Activated naive CD8-positive, alpha-beta T cell treated with anti-CD3 and anti-CD28 coated beads, Interleukin-2, amount 10 ng/mL, durations not matched to agents 7 days and 5 days (primary cell): ENCODE measurements around the gene SLC34A1. TPM values are rescaled to one million over a fixed set of nuclear protein-coding genes. Genes with fewer than 3 reads are reported as not detected.

Source experiments
- ATAC-seq: fragments of 150-1000 bp; cut with Tn5 transposase; one replicate; pipeline ENCODE4 v1.10.0; 2021; ENCODE audit warnings: low read depth, moderate library complexity
- POLR2A ChIA-PET: fragments of 350-600 bp; sonication (Branson Sonifier 250); formaldehyde crosslinking; loops from one replicate; lab custom pipeline; 2021; ENCODE audit warnings: antibody characterized with exemption; lab: Charles Lee
- DNase-seq: peaks from one replicate; pipeline ENCODE4 v3.0.0; 2021
- H3K27ac Mint-ChIP-seq: one replicate; pipeline ENCODE4 v1.8.0; 2022; ENCODE audit warnings: mild to moderate bottlenecking, mixed read lengths
- H3K27me3 Mint-ChIP-seq: one replicate; pipeline ENCODE4 v1.8.0; 2022; ENCODE audit warnings: mild to moderate bottlenecking, moderate library complexity, mixed read lengths
- H3K36me3 Mint-ChIP-seq: one replicate; pipeline ENCODE4 v1.8.0; 2021; ENCODE audit warnings: mild to moderate bottlenecking, mixed read lengths
- H3K4me1 Mint-ChIP-seq: one replicate; pipeline ENCODE4 v1.8.0; 2021; ENCODE audit warnings: mixed read lengths
- H3K4me3 Mint-ChIP-seq: one replicate; pipeline ENCODE4 v1.8.0; 2022; ENCODE audit warnings: mild to moderate bottlenecking, moderate library complexity, mixed read lengths
- H3K9me3 Mint-ChIP-seq: one replicate; pipeline ENCODE4 v1.8.0; 2021; ENCODE audit warnings: mixed read lengths
- total RNA-seq, 2 experiments: library from RNA; stranded (reverse); gene quantifications; one replicate each; pipeline ENCODE4 v1.2.3, GENCODE V29; 2021

The SLC34A1 gene
- total RNA-seq, 2 experiments from 2014 or later: 1.9 to 2.1 TPM

DNA sequence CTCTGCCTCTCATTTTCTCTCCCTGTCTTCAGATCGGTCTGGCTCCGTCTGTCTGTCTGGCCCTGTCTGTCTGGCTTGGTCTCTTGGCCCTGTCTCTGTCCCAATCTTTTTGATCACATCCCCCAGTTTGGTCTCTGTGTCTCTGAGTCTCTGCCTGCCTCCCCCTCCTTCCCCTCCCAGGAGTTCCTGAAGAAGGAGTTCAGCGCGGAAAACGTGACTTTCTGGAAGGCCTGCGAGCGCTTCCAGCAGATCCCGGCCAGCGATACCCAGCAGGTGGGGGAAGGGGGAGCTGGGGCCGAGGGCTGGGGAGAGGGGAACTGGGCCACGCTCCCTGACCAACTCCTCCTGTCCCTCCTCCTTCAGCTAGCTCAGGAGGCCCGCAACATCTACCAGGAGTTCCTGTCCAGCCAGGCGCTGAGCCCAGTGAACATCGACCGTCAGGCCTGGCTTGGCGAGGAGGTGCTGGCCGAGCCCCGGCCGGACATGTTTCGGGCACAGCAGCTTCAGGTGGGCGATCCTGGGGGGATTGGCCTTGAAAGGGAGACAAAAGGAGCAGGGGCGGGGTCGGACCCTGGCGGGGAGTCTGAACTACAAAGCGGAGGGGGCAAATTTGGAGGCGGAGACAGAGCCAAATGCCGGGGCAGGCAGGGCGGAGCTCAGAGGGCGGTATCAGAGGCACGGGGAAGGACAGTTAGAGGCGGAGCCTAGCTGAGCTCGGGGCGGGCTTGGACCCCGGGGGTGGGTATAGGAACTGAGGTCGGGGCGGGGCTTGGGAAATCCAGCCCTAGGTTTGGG, 17.5 kb upstream of the SLC34A1 start:
- DNase-seq (no peak), ATAC-seq (no peak)
- peaks cover 43% of the 10 kb centered on the region for H3K4me1 Mint-ChIP-seq
- peaks cover 26% of the 10 kb centered on the region for H3K36me3 Mint-ChIP-seq
- no peaks in the 10 kb centered on the region for H3K9me3 Mint-ChIP-seq
- POLR2A ChIA-PET: interaction anchor here (1.0 to 1.5 kb wide), 2 partner anchors 12 to 47 kb away, joined by 3 read pairs; no protein-coding TSS in a partner anchor
- H3K27me3 Mint-ChIP-seq: no peaks in the 10 kb centered on the region
- H3K4me3 Mint-ChIP-seq: no peak overlapping the region
- no peak overlapping the region for H3K27ac Mint-ChIP-seq

DNA sequence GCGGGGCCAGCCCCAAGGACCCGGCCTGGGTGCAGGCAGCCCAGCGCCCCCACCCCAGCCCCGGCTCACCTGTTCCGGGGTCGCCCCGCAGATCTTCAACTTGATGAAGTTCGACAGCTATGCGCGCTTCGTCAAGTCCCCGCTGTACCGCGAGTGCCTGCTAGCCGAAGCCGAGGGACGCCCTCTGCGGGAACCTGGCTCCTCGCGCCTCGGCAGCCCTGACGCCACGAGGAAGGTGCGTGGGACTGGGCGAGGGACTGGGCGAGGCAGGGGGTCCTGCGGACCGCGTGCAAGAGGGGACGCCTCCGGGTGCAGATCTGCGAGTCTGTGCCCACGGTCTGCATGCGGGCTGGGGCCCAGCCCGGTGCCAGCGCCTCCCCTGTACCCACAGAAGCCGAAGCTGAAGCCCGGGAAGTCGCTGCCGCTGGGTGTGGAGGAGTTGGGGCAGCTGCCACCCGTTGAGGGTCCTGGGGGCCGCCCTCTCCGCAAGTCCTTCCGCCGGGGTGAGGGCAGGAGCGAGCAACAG, 16.8 kb upstream of the SLC34A1 start:
- POLR2A ChIA-PET: interaction anchor here (1.0 to 1.5 kb wide), 2 partner anchors 11 to 48 kb away, joined by 3 read pairs; no protein-coding TSS in a partner anchor
- H3K27ac Mint-ChIP-seq: no peak overlapping the region
- peaks cover 41% of the 10 kb centered on the region for H3K4me1 Mint-ChIP-seq
- no peak for ATAC-seq
- DNase-seq: no peak
- no peaks in the 10 kb centered on the region for H3K27me3 Mint-ChIP-seq
- no peak overlapping the region for H3K4me3 Mint-ChIP-seq
- H3K9me3 Mint-ChIP-seq: no peaks in the 10 kb centered on the region
- H3K36me3 Mint-ChIP-seq: peaks cover 26% of the 10 kb centered on the region

DNA sequence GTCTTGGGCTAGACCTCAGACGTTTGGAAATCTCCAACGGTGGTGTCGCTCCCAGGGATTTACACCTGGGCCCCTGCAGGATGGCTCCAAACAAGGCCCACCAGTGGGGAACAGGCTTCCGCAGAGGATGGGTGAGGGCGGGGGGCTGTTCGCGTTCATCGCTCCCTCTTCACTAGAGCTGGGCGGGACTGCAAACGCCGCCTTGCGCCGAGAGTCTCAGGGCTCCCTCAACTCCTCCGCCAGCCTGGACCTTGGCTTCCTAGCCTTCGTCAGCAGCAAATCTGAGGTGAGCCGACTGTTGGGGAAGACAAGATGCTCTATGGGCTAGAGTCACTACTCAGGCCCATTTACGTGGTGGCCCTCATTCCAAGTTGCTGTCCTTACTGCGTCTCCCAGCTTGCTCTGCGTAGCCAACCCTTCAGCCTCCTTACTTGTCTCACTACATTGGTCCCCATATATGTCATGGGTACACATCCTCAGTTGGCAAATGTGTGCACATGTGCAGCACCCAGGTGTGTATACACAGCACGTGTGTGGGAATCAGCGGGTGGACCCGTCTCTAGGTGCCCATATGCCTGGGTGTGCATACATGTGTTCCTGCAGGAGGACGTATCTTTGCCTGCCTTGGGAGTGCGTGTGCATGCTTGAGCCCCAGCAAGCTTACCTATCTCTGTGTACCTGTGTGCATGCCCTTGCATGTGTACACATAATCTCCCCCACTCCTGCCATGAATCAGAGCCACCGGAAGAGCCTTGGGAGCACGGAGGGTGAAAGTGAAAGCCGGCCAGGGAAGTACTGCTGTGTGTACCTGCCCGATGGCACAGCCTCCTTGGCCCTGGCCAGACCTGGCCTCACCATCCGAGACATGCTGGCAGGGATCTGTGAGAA, 16.0 kb upstream of the SLC34A1 start:
- Mint-ChIP-seq H3K4me3 (no peak overlapping the region), H3K27ac (peak overlapping the region; percentile 62), H3K4me1 (peaks cover 44% of the 10 kb centered on the region), H3K27me3 (no peaks in the 10 kb centered on the region), H3K9me3 (no peaks in the 10 kb centered on the region), H3K36me3 (peaks cover 26% of the 10 kb centered on the region)
- DNase-seq (no peak), ATAC-seq (no peak)
- POLR2A ChIA-PET: interaction anchor here (0.5 to 1.5 kb wide), 4 partner anchors 11 to 115 kb away, joined by 3 to 5 read pairs (median 4); partner anchors contain the start of gene LMAN2

DNA sequence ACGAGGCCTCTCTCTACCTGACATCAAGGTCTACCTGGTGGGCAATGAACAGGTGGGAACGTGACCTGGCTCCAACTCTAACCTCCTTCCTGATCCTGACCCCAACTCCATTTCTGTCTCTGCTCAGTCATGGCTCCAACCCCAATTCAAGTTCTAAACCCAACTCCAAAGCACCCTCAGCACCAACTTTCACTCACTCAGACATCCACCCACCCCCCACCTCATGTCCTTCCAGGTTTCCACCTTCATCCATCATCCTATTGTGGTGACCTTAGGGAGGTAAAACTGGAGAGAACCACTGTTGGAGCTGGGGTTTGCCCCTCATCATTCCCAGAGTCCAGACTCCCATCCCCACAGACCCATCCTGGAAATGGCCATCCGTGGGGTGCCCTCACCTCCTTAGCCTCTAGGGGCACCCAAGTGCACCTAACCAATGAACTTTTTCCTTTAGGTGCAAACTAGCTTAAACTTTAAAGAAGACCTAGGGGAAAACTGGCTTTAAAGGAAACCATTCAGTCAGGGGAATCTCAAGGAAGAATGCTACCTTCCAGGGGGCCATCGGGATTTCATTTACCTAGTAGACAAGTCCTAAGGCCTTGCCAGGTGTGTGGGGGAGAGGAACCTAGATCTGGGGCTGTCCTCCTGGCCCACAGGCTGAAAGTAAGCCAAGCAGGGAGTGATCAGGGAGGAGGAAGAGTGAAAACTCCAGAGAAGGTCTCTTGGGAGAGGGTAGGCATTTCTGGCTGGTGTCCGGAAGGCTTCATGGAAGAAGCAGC, 15.2 kb upstream of the SLC34A1 start:
- peak overlapping the region; percentile 67 for H3K27ac Mint-ChIP-seq
- POLR2A ChIA-PET: interaction anchor here (0.7 to 1.3 kb wide), 3 partner anchors 10 to 57 kb away, joined by 3 to 5 read pairs (median 4); partner anchors contain the start of gene LMAN2
- no peaks in the 10 kb centered on the region for H3K27me3 Mint-ChIP-seq
- H3K9me3 Mint-ChIP-seq: no peaks in the 10 kb centered on the region
- peaks cover 30% of the 10 kb centered on the region for H3K36me3 Mint-ChIP-seq
- H3K4me1 Mint-ChIP-seq: peaks cover 45% of the 10 kb centered on the region
- ATAC-seq (no peak), DNase-seq (no peak)
- no peak overlapping the region for H3K4me3 Mint-ChIP-seq

DNA sequence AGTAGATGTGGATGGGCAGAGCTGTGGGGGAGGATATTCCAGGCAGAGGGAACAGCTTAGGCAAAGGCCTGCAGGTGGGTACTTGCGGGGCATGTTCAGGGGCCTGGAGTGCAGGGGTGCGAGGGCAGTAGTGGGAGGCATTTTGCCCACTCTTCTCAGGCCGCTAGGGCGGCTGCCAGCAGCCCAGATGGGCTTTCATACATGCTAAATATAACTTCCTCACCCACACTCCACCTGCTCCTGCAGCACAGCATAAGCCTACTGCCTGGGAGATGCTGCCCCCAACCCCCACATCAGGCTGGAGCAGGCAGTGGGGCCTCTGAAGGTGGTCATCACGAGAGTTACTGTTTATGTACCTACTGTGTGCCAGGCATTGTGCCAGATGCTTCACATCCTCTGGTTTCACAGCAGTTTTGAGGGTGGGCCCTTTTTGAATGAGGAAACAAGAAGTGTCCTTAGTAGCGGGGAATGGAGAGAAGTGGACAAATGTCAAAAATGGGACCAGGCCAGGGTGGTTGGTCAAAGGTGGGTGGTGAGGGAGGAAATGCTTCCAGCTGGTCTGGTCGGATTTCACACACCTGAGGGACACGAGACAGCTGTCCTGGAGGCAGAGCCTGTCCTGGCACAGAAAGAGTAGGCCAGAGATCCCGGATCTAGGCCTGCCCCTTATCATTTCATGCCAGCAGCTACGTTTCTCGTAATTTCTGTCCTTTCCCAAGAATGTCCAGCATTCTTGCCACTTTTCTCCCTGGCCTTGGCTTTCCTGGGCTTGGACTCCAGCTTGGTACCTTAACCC, 14.4 kb upstream of the SLC34A1 start:
- H3K27me3 Mint-ChIP-seq: no peaks in the 10 kb centered on the region
- H3K9me3 Mint-ChIP-seq: no peaks in the 10 kb centered on the region
- ATAC-seq: no peak
- H3K4me3 Mint-ChIP-seq: no peak overlapping the region
- H3K36me3 Mint-ChIP-seq: peaks cover 36% of the 10 kb centered on the region
- H3K4me1 Mint-ChIP-seq: peaks cover 41% of the 10 kb centered on the region
- peak overlapping the region; percentile 67 for H3K27ac Mint-ChIP-seq
- POLR2A ChIA-PET: interaction anchor here (0.7 to 3.4 kb wide), 13 partner anchors 9 to 102 kb away, joined by 3 to 24 read pairs (median 5); partner anchors contain the start of genes LMAN2, MXD3, PRELID1 and PRR7
- DNase-seq: no peak

DNA sequence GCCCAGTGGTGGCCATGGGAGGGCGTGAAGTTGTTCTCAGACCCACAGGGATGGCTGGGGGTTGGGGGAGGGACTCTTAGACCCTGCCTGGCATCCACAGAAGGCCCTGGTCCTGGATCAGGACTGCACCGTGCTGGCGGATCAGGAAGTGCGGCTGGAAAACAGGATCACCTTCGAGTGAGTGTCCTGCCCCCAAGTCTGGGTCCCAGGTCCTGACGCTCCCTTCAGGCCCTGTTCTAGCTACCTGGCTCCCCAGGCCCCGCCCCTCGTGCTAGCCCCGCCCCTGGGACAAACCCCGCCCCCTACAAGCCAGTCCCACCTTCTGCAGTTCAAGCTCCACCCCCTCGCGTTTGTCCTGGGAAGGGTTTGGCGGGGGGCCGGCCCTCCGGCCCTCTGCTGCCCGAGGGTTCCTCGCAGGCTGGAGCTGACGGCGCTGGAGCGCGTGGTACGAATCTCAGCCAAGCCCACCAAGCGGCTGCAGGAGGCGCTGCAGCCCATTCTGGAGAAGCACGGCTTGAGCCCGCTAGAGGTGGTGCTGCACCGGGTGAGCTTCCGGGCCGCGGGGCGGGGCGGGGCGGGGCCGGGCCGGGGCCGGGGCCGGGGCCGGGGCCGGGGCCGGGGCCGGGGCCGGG, 13.6 kb upstream of the SLC34A1 start:
- ATAC-seq (peak; percentile 84), DNase-seq (peak; percentile 79)
- Mint-ChIP-seq H3K4me3 (peak overlapping the region; percentile 61), H3K36me3 (peaks cover 40% of the 10 kb centered on the region), H3K27ac (no peak overlapping the region), H3K9me3 (no peaks in the 10 kb centered on the region), H3K27me3 (no peaks in the 10 kb centered on the region), H3K4me1 (peaks cover 41% of the 10 kb centered on the region)
- POLR2A ChIA-PET: interaction anchor here (0.8 to 3.4 kb wide), 13 partner anchors 9 to 101 kb away, joined by 3 to 24 read pairs (median 4); partner anchors contain the start of genes GRK6, LMAN2, MXD3 and PRELID1

DNA sequence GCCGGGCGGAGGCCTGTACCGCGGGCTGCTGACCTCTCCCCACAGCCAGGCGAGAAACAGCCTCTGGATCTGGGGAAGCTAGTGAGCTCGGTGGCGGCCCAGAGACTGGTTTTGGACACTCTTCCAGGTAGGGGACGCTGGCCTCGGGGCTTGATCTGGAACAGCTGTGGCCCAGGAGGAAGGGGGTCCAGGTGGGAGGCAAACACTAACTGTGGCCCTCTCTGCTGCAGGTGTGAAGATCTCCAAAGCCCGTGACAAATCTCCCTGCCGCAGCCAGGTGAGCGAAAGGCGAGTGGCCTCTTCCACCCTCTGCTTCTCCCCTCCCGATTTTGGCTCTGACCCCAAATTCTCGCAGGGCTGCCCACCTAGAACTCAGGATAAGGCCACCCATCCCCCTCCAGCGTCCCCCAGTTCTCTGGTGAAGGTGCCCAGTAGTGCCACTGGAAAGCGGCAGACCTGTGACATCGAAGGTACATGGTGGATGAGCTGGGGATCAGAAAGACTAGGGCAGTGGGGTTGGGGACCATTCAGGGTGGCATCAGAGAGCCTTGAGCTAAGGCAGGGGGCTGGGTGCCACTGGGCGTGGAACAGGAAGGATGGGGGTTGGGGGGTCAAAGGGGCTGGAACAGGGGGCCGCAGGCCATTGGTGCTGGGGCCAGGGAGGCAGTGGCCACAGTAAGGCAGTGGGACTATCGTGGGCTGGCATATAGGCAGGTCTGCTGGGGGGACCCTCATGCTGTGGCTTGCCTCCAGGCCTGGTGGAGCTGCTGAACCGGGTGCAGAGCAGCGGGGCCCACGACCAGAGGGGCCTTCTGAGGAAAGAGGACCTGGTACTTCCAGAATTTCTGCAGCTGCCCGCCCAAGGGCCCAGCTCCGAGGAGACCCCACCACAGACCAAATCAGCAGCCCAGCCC, 12.9 kb upstream of the SLC34A1 start:
- Mint-ChIP-seq H3K4me3 (peak overlapping the region; percentile 84), H3K9me3 (no peaks in the 10 kb centered on the region), H3K36me3 (peaks cover 39% of the 10 kb centered on the region), H3K27ac (peak overlapping the region; percentile 92), H3K4me1 (peaks cover 40% of the 10 kb centered on the region), H3K27me3 (no peaks in the 10 kb centered on the region)
- POLR2A ChIA-PET: interaction anchor here (0.5 to 3.4 kb wide), 26 partner anchors 10 to 812 kb away, joined by 3 to 24 read pairs (median 4); partner anchors contain the start of genes GRK6, LMAN2, MXD3 and PDLIM7
- ATAC-seq (no peak), DNase-seq (no peak)

DNA sequence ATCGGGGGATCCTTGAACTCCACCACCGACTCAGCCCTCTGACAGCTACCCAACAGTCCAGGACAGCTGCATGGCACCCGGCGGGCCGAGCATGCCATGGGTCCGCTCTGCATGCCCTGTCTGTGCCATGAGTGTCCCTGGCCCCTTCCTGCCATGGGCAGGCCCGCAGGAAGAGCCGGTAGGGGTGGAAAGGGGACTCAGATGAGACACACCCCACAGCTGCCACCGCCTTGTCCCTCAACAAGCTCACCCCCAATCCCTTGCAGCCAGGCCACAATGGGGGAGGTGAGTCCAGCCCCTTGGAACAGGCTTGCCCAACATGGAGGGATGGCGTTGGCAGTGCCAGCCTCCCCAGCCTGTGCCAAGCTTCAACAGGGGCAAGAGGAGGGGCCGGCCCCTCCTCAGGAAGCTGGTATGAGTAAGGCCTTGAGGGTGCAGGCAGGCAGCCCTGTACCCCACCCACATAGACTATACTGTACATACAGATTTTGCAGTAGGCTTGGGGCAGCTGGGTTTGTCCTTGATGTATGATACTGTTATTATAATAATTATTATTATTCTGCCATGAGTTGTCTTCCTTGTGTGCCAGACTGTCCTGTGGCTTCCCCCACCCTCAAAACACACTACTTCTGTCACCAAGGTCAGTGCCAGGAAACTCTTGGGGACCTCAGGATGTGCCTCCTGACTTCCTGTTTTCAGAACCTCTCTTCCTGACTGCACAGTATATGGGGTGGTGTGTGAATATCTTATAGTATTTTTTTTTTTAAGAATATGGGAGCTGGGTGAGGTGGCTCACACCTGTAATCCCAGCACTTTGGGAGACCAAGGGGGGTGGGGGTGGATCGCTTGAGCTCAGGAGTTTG, 12.0 kb upstream of the SLC34A1 start:
- peak; percentile 48 for DNase-seq
- H3K27me3 Mint-ChIP-seq: no peaks in the 10 kb centered on the region
- peaks cover 39% of the 10 kb centered on the region for H3K4me1 Mint-ChIP-seq
- no peaks in the 10 kb centered on the region for H3K9me3 Mint-ChIP-seq
- H3K36me3 Mint-ChIP-seq: peaks cover 36% of the 10 kb centered on the region
- H3K4me3 Mint-ChIP-seq: peak overlapping the region; percentile 84
- peak overlapping the region; percentile 92 for H3K27ac Mint-ChIP-seq
- ATAC-seq: peak; percentile 20
- POLR2A ChIA-PET: interaction anchor here (0.5 to 3.4 kb wide), 17 partner anchors 8 to 258 kb away, joined by 3 to 24 read pairs (median 5); partner anchors contain the start of genes GRK6, LMAN2, PDLIM7 and PRELID1

DNA sequence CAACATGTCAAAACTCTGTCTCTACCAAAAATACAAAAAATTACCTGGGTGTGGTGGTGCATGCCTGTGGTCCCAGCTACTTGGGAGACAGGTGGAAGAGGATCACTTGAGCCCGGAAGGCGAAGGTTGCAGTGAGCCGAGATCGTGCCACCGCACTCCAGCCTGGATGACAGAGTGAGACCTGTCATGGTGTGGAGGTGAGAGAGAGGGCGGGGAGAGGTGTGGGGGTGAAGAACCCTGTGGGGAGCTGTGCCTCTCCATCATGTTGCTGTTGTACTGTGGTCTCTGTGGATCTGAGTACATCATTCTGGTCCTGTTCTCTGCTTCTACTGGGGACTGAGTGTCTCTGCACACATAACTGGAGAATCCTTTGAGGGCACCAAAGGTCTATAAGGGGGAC, 11.3 kb upstream of the SLC34A1 start:
- H3K4me3 Mint-ChIP-seq: peak overlapping the region; percentile 84
- peak; percentile 35 for ATAC-seq
- POLR2A ChIA-PET: interaction anchor here (0.6 to 3.4 kb wide), 12 partner anchors 8 to 125 kb away, joined by 3 to 24 read pairs (median 5); partner anchors contain the start of genes GRK6, LMAN2 and PDLIM7
- DNase-seq: no peak
- H3K9me3 Mint-ChIP-seq: no peaks in the 10 kb centered on the region
- H3K36me3 Mint-ChIP-seq: peaks cover 36% of the 10 kb centered on the region
- peak overlapping the region; percentile 92 for H3K27ac Mint-ChIP-seq
- H3K4me1 Mint-ChIP-seq: peaks cover 39% of the 10 kb centered on the region
- no peaks in the 10 kb centered on the region for H3K27me3 Mint-ChIP-seq

DNA sequence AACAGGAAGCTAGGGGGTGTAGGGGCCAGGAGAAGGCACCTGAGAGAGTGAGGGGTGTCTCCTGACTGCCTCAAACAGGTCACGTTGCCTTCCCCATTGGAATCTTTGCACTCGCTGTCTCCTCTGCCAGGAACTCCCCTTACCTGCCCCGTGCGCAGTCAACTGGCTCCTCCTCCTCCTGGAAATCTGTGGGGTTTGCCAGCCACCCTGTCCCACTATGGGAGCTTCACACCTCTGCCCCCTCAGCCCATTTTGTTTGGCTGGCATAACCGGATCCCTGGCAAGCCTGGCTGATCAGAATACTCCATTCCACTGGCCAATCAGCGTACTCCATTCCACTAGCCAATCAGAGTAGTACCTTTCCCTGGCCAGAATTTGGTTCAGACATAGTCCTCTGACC, 10.4 kb upstream of the SLC34A1 start:
- DNase-seq: no peak
- Mint-ChIP-seq H3K9me3 (no peaks in the 10 kb centered on the region), H3K27ac (peak overlapping the region; percentile 92), H3K36me3 (peaks cover 28% of the 10 kb centered on the region), H3K4me1 (peaks cover 32% of the 10 kb centered on the region), H3K4me3 (peak overlapping the region; percentile 30), H3K27me3 (no peaks in the 10 kb centered on the region)
- no peak for ATAC-seq
- POLR2A ChIA-PET: interaction anchor here (1.0 kb wide), 1 partner anchor 17 kb away, joined by 3 read pairs; no protein-coding TSS in a partner anchor
